Adrenal gland (tissue), 5 donors: ENCODE measurements around the gene MLC1.

Source experiments
- CTCF ChIP-seq, 6 experiments: fragments of 450-650 bp in 4 of 6; fragments of 200-600 bp in 2 of 6; sonication (generic) in 1 of 6; IDR thresholded peaks; 1 replicate in 5 of 6; 2 replicates in 1 of 6; pipeline versions ENCODE4 v1.5.1 to v1.8.0; 2016 to 2021; ENCODE audit warnings: antibody characterized with exemption in 6 of 6, mild to moderate bottlenecking in 2 of 6, moderate library complexity in 1 of 6
- POLR2A ChIP-seq, 2 donors: fragments of 450-650 bp; IDR thresholded peaks; one replicate each; pipeline ENCODE4 v1.6.1; 2017; ENCODE audit warnings: antibody characterized with exemption in 2 of 2, mild to moderate bottlenecking in 2 of 2, moderate library complexity in 1 of 2
- donor health status: DM: no; HTN: no; CAD: no.

GRCh38 chr22:50085211-50085972 lies at the start of gene MLC1:
- no peak for TF ChIP-seq CTCF (IDR thresholded peaks at IDR 0.05)
- no peak for TF ChIP-seq POLR2A (IDR thresholded peaks at IDR 0.05)
